ENCODE measurements around the gene CETP.
A peak's percentile ranks its signal among the peaks of the same experiment; 100 is the strongest.
"Not testable (repeated sequence)": the region's sequence is repeated elsewhere in the genome, so short reads cannot be mapped to it uniquely, and the experiment has no call there.

Gene CETP

DNA sequence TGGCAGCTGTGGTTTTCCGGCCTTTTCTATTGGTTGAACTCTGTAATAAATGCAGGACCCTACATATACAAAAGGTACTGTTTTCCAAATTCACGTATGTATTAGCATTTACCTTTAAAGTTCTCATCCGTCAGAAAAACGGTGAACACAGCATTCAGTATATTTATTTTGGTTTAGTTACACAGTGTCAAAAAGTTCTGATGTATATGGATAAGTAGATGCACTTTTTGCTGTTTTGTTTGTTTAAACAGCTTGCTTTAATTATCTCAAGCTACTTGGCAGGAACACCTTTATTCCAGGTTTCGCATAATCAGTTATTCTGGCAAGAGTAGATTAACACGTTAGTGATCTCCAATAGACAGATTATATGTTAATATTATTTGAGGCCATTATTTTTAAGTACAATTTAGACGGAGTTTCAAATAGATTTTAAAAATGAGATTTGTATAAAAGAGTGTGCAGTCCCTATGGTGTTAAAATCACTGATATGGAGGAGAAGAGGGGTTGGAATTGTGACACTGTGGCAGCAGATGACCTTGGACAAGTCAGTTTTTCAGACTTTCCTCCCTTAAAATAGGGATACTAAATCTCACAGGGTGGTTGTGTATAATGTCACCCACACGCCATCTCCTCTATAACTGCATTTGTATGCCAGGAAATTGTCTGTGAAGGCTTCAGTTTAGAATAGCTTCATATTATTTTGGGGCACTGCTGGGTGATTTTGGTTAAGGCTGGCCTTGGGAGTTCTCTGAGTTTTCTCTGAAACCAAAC lies 27.7 kb upstream of the CETP start:
- DNase-seq (ENCODE audit: low spot score) = no peak

DNA sequence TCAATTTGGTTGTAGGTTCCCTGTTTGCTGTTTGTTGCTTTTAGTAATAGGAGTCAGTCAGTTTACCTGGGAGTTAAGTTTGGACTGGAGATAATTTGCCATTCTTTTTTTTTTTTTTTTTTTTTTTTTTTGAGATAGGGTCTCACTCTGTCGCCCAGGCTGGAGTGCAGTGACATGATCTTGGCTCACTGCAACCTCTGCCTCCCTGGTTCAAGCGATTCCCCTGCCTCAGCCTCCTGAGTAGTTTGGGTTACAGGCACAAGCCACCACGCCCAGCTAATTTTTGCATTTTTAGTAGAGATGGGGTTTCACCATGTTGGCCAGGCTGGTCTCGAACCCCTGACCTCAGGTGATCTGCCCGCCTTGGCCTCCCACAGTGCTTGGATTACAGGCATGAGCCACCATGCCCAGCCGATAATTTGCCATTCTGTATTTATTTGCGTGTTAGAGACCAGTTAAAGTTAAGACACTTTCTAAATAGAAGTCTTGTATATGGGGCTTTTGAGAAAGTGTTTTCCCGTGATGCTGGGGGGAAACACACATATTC lies 27.1 kb upstream of the CETP start:
- not testable (repeated sequence) for DNase-seq (ENCODE audit: low spot score)

DNA sequence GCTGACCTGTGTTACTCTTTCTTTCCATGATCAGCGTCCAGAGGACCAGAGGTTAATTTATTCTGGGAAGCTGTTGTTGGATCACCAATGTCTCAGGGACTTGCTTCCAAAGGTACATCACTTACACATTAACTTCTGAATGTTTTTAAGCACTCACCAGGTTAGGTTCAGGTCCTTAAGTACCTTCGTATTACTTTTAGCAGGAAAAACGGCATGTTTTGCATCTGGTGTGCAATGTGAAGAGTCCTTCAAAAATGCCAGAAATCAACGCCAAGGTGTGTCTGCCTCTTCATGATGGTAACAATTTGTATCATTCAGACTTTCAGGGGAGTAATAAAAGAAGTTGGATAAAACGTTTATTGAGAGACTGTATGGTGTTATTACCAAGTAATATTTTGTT lies 26.5 kb upstream of the CETP start:
- DNase-seq (ENCODE audit: low spot score) = no peak

DNA sequence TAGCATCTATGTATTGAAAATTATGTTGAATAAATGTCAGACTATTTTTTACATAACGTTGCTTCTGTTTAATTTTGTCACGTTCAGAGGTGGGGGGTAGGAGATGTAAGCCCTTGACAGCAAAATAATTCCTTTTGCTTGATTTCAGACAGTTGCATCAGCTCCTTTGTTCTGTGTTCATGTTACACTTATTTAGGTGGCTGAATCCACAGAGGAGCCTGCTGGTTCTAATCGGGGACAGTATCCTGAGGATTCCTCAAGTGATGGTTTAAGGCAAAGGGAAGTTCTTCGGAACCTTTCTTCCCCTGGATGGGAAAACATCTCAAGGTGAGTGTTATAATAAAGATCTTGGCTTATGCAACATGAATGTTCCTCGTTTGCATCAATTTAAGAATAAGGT lies 25.3 kb upstream of the CETP start:
- no peak for DNase-seq (ENCODE audit: low spot score)

DNA sequence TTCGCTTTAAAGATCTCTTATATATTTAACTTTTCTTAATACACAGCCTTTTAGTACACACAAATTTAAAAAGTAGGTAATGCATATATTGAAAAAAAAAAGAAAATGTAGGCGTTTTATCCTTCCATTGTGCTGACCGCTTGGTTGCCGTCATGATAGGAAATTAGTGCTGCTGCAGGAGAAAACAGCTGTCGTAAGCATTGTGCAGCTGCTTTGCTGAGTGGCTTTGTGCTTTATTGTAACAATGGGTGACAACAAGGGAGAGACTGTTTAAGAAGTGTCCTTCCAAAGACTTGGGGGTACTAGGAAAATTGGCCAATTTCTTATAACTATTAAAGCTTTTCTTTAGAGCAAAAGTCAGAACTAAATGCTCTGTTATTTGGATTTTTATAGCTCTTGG lies 24.8 kb upstream of the CETP start:
- no peak for DNase-seq (ENCODE audit: low spot score)

DNA sequence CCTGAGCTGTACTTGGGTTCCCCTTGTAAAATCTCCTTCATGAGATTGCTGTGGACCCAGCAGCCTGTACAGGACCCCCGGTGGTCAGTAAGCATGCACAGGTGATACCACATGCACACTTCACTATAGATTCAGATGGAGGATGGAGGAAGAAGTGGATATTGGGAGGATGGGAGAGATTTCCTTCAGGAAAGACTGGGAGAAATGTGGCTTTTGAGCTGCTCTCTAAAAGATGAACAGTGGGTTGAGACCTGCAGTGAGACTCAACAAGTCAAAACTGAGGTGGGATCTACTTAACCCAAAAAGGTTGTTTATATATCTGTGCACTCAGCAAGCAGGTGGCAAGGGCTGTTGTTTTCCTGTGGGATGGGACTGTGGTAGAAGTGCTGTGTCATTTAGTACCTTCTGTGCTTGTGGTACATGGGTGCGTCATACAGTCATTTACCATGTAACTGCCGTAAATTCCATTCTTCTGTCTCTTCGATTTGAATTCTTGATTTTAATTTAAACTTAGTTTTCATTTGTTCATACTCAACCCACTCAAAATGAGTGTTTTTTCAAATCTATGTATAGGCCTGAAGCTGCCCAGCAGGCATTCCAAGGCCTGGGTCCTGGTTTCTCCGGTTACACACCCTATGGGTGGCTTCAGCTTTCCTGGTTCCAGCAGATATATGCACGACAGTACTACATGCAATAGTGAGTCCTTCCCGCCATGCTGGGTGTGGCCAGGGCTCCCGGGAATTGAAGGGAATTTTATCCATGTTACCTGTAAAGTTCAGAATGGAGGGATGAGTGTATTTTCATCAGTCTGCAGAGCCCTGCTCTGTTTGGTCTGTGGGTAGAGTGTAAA lies 22.9 kb upstream of the CETP start:
- DNase-seq (ENCODE audit: low spot score) = no peak

DNA sequence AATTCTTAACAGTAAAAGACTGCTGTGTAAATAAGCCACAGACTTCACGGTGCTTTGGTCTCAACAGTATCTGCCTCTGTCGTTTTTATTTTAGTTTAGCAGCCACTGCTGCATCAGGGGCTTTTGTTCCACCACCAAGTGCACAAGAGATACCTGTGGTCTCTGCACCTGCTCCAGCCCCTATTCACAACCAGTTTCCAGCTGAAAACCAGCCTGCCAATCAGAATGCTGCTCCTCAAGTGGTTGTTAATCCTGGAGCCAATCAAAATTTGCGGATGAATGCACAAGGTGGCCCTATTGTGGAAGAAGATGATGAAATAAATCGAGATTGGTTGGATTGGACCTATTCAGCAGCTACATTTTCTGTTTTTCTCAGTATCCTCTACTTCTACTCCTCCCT lies 21.9 kb upstream of the CETP start:
- DNase-seq (ENCODE audit: low spot score) = no peak

DNA sequence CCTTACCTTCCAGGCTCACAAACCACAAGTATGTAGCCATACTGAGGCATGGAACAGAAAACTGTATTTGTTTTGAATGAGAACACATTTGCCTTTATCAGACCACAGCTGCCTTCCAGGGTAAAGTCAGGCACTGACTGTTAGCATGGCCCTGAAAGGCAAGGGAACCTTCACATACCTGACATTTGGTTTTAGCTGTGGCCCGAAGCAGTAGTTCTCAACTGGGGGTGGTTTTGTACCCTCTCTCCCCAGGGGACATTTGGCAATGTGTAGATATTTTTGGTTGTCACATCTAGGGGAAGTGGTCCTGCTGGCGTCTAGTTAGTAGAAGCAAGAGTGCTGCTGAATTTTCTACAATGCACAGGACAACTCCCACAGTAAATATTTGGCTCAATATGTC lies 20.7 kb upstream of the CETP start:
- DNase-seq (ENCODE audit: low spot score) = no peak

DNA sequence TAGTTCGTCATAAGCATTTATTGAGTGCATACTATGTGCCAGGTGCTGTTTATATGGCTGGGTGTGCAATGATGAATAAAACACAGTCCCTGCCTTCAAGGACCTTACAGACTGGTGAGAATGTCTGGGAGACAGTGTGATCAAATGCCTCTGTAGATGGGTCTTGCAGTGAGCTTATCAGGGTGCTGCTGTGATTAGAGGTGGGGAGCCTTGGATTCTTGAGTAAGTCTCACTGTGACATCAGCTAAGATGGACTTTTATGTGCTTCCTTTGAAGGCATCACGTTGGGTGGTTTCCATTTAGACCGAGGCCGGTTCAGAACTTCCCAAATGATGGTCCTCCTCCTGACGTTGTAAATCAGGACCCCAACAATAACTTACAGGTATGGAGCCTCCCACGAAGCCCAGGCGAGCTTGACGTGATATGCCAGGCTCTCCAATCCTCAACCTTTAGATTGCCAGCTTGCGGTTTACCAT lies 19.9 kb upstream of the CETP start:
- DNase-seq (ENCODE audit: low spot score) = no peak

DNA sequence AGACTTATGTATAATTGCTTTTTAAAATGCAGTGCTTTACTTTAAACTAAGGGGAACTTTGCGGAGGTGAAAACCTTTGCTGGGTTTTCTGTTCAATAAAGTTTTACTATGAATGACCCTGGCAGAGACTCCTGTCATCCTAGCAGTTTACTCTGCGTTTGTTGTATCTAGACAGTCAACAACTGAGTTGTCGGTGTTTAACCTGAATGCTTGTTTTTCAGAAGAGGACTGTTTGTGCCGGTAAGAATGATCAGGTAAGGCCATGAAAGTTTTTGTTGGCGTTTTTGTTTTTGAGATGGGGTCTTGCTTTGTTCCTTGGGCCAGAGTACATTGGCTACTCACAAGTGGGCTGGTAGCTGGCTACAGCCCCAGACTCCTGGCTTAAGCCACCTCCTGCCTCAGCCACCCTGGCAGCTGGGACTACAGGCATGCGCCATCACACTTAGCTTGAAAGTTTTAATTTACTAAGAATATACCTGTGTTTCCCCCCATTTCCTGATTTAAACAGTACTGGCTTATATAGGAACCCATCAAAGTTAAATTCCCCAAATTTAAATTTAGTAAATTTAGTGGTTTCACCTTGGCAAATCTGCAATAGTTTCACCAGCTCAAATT lies 17.9 kb upstream of the CETP start:
- no peak for DNase-seq (ENCODE audit: low spot score)

DNA sequence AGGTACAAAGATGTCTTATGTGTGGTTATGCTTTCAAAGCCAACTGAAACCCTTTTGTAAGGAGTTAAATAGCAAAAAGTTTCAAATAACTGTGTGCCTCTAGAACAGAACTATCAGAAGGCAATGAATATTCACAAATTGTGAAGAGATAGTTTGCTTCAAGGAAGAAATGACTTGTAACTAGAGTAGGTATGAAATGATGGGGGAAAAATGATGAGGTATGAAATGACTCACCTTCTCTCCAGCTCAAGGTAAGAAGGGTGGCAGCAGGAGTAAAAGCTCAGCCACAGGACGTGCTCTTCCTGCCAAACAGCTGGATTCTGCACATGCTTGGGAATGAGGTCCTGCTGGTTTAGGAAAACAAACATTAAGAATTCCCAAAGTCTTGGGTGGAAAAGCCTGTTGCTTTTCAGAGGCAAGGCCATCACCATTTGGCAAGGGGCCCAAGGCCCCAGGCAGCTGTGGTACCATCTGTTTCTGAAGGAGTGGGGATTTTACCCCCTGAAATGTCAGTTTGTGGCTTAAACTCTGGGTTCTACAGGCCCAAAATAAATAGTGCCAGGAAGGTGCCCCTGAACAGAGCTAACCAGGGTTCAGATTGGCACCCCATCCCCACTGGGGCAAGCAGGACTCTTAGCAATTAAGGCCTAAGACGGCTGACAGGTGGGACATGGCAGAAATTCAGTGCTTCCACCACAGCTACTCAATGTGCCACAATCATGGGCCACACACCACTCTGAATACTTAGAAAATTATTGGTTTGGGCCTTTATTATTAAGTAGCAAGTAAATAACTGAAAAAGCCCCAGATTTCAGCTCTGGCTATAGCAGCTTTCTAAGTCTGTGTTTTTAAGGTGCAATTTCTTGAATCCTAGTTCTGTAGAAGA lies 16.6 kb upstream of the CETP start:
- DNase-seq (ENCODE audit: low spot score) = no peak

DNA sequence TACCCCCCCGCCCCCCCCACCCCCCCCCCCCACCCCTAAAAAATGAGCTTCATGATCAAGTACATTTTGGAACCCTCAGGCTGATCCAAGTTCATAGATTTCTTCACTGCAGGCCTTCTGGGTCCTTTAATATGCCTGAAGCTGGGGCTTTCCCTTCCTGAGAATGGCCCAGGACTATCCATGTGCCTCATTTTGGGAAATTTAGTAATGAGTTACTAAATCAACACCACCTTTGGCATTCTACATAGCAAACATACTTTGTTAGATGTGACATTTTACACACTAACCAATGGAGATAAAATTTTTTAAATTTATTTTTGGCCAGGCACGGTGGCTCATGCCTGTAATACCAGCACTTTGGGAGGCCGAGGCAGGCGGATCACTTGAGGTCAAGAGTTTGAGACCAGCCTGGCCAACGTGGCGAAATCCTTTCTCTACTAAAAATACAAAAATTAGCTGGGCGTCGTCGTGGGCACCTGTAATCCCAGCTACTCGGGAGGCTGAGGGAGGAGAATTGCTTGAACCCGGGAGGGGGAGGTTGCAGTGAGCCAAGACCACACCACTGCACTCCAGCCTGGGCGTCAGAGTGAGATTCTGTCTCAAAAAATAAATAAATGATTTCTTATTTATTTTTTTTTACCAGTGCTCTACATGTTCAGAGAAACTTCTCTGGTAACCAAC lies 15.8 kb upstream of the CETP start:
- no peak for DNase-seq (ENCODE audit: low spot score)

DNA sequence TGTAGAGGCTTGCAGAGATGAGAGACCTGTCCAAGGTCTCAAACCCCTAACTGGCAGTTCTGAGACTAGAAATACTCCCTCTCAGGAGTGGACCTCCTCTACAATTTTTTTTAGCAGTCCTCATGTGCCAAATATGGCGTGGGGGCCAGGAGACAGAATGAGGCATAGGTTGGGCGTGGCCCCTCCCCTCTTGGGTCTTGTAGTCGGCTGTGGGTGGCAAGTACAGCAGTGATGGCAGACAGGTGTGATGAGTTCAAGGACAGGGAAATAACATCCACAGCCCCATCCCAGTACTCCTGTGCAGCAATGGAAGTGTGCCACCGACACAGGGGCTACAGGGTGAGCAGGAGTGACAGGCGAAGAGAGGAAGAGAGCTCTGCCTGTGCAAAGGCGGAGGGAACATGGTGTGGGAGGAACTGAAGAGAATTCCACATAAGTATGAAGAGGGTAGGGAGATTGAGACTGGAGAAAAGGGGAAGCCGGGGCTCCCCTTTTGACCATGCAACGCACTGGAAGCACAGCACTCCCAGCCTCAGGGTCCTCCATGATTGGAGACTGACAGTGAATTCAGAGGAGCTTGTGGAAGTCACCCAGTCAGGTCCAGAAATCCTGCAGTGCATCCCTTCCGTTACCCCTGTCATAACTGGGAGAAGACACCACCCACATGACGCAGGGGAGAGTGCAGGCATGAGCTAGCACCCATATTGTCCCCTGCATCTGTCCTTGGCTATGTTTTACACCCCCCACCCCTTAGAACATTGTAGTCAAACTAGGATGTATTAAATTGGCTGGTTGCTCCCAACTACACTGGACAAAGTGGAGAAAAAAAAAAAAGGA lies 14.8 kb upstream of the CETP start:
- no peak for DNase-seq (ENCODE audit: low spot score)

DNA sequence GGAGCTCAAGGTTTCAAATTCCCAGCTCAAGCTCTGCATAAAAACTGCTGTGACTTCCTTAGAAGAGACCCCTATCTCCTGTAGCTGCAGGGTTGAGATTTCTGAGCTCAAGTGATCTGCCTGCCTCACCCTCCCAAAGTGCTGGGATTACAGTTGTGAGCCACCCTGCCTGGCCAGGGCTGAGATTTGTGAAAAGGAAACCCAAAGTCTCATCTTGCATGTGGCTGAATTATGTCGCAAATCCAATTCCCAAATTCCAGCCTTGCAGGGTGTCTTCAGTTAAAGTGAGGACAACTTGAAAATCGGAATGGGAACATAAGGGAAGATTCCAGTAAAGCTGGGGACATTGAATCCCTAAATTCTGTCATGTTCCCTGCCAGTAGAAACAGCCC lies 14.2 kb upstream of the CETP start:
- DNase-seq (ENCODE audit: low spot score) = no peak

DNA sequence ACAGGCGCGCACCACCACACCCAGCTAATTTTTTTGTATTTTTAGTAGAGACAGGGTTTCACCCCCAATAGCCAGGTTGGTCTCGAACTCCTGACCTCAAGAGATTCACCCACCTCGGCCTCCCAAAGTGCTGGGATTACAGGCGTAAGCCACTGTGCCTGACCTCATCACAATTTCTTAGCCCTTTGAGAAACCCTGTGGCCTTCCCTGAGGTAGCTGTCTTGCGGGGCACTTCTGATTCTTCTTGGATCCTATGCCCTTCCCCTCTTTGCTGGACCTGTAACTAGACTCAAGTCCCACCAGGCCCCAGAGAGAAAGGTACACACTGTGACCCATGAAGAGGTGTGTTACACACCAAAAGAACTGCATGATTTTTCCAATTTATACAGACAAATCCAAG lies 13.5 kb upstream of the CETP start:
- DNase-seq (ENCODE audit: low spot score) = no peak

DNA sequence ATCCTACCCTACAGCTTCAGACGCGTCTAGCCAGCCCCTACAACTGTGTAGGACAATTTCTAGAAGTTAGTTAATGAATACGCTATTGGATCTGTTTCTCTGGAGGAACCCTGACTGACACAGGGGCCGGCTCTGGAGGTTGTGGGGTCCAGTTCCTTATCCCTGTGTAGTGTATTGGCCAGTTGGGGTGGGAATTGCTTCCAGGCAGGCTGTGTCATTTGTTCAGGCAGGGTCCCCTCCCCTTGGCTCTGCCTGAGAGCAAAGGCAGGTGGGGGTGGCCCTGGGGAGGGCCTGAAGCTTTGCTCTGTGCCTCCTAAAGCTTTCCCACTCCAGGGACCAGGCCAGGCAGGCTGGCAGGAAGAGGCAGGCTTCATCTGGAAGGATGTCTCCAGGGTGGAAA lies 11.7 kb upstream of the CETP start:
- no peak for DNase-seq (ENCODE audit: low spot score)

DNA sequence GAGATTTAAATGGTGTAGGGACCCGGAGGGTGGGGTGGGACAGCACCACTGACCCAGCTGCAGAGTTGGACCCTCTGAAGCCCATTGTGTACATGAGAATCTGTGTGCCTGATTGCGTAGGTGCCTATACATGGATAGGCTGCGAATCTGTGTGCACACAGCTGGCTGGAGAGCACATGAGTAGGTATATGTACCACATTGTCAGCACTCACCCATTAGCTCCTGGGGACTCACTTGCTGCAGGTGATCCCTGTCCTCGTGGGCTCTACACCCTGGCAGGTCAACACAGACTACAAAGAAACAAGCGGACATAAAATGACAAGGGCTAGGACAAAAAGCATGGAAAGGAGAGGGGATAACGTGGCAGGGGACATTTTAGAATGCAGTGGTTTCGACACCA lies 11.3 kb upstream of the CETP start:
- no peak for DNase-seq (ENCODE audit: low spot score)

DNA sequence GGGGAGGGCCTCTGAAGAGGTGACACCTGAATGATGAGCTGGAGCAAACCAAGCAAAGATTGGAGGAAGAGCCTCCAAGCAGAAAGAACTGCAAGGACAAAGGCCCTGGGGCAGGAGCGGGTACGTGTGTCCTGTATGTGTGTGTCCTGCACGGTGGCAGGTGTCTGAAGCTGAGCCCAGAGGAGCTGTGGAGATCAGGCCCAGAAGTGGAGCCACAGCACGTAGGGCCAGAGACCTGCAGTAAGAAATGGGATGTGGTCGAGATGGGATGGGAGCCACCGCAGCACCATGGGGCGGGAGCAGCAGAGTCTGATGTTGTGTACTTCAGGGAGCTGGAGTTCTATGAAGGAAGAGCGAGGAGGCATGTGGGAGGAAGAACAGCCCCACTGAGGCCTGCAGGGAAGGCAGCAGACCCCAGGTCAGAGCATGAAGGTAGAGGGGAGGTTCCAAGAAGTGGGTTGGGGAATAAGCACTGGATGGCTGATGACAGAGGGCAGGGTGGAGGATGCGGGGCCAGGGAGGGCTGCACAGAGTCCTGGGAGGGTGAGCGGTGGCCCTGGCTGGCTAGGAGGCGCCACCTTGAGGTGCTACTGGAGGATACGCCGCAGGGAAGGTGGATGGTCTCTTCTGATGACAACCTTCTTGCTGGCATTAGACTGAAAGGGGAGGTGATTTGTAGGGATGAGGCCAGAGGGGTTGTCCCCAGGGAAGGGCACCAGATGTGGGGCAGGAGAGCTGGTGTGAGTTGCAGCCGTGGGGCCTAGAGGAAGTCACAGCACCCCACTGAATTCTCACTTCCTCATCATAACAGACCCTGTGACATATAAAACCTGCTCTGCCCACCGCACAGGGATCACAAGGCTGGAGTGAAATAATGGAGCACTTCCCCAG lies 10.6 kb upstream of the CETP start:
- peak; percentile 67 for DNase-seq (ENCODE audit: low spot score)

DNA sequence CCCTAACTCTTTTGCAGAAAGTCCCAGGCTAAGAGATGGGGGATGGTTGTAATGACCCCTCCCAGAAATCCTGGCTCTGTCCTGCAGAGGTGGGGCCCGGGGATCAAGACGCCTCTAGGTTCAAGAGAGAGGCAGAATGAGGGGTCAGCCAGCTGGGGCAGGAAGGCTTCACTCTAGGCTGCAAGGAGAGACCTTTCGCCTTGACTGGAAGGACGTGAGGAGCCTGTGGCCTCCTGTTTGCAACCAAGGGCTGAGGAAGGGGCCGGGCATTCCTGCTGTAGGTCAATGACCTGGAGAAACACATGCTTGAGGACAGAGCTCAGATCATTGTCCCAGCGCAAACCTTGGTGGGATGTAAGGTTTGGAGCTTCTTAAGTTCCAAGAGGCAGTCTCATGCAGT lies 8.7 kb upstream of the CETP start:
- no peak for DNase-seq (ENCODE audit: low spot score)
